GM18511 (cell line): ENCODE data around the gene BMP6.
A peak's percentile ranks its signal among the peaks of the same experiment; 100 is the strongest.

ENCODE experiments used
- ATAC-seq: cut with Tn5 transposase; IDR thresholded peaks from one replicate; pipeline ENCODE4 v1.9.1; 2021; ENCODE audit warnings: mild to moderate bottlenecking, moderate library complexity; ENCODE audit not compliant: unreplicated experiment

The BMP6 gene

GRCh38 chr6:7725849-7726415, at the start of gene BMP6:
BMP6 (plus strand) TSS chr6:7726099; CDS start chr6:7726956, 857 bp downstream.
- peak; percentile 78 for ATAC-seq

- no peak for ATAC-seq
Measured at GRCh38 chr6:7677229-7677628, 48.7 kb upstream of the BMP6 start.

GRCh38 chr6:7680393-7681075, 45.4 kb upstream of the BMP6 start:
- ATAC-seq = no peak

GRCh38 chr6:7681449-7681848, 44.5 kb upstream of the BMP6 start:
- no peak for ATAC-seq

- ATAC-seq = no peak
Measured at GRCh38 chr6:7684076-7684475, 41.8 kb upstream of the BMP6 start.

- ATAC-seq = no peak
Measured at GRCh38 chr6:7684843-7685242, 41.1 kb upstream of the BMP6 start.

GRCh38 chr6:7685276-7685675, 40.6 kb upstream of the BMP6 start:
- no peak for ATAC-seq

GRCh38 chr6:7687145-7688111, 38.5 kb upstream of the BMP6 start:
- ATAC-seq = no peak

- ATAC-seq = no peak
Measured at GRCh38 chr6:7691021-7691420, 34.9 kb upstream of the BMP6 start.

GRCh38 chr6:7691675-7692452, 34.0 kb upstream of the BMP6 start:
- ATAC-seq = no peak

GRCh38 chr6:7692453-7692784, 33.5 kb upstream of the BMP6 start:
- no peak for ATAC-seq

GRCh38 chr6:7693827-7694226, 32.1 kb upstream of the BMP6 start:
- no peak for ATAC-seq

GRCh38 chr6:7696061-7696460, 29.8 kb upstream of the BMP6 start:
- ATAC-seq = no peak

GRCh38 chr6:7697432-7697819, 28.5 kb upstream of the BMP6 start:
- ATAC-seq = no peak

GRCh38 chr6:7697820-7698623, 27.9 kb upstream of the BMP6 start:
- no peak for ATAC-seq

- ATAC-seq = no peak
Measured at GRCh38 chr6:7701212-7701834, 24.6 kb upstream of the BMP6 start.

- no peak for ATAC-seq
Measured at GRCh38 chr6:7703148-7703680, 22.7 kb upstream of the BMP6 start.

- no peak for ATAC-seq
Measured at GRCh38 chr6:7705483-7705882, 20.4 kb upstream of the BMP6 start.

- no peak for ATAC-seq
Measured at GRCh38 chr6:7706269-7706668, 19.6 kb upstream of the BMP6 start.

GRCh38 chr6:7707787-7708186, 18.1 kb upstream of the BMP6 start:
- ATAC-seq = no peak
